Fibroblast of the conjunctiva (primary cell): ENCODE data around the gene GALE.
A peak's percentile ranks its signal among the peaks of the same experiment; 100 is the strongest.
"Not testable (repeated sequence)": the region's sequence is repeated elsewhere in the genome, so short reads cannot be mapped to it uniquely, and the experiment has no call there.

Experiments
- DNase-seq: peaks from one replicate; pipeline ENCODE4 v3.0.0-alpha.2; 2010; ENCODE audit warnings: low read depth

The GALE gene

DNA sequence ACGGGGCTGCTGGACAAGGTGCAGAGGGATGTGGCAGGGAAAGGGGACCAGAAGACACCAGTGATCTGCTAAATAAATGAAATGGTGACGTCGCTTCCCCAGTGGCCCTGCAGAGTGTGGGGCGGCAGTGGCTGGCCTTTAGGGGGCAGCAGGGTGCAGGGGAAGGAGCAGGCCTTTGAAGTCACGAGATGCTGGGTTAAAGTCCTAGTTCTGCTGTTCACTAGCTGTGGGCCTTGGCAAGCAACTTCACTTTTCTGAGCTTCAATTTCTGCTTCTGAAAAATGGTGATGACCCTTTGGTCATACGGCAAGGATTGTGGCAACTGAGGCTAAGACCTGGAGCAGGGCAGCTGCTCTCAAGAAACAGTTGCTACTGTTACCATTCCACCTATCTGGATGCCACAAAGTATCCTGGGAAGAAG lies 9.2 kb upstream of the GALE start:
- DNase-seq = peak; percentile 45

DNA sequence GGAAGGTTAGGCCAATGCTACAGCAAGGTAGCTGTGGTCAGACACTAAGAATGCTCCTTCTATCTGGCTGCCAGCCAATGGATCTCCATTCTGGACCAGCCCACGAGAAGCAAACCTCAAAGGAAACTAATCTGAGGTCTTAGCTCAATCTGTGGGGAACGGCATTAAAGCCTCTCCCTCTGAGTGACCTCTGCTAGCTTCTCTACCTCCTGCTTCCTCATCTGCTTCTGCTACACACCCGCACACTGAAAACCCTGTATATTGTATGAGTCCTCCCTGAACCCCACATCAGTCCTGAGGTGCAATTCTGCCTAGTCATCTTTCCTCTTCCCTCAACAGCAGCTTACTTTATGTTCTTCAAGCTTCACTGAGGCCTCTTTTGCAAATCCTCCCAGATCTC lies 6.9 kb upstream of the GALE start:
- DNase-seq = no peak

DNA sequence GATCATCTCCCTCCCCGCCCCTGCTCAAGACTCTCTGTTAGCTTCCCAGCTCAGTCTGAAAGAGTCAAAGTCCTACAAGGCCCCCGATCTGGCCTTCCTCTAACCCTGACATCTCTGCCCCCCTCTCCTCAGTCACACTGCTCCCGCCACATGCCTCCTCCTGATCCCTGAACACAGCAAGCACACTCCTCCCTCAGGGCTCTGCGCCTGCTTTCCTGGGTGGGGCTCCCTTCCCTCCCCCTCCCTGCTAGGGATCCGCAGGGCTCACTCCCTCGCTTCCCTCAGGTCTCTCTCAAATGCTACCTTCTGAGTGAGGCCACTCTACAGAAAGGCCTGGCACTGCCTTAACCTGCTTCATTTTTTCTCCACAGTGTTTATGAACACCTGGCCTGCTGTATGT lies 5.7 kb upstream of the GALE start:
- DNase-seq = no peak

DNA sequence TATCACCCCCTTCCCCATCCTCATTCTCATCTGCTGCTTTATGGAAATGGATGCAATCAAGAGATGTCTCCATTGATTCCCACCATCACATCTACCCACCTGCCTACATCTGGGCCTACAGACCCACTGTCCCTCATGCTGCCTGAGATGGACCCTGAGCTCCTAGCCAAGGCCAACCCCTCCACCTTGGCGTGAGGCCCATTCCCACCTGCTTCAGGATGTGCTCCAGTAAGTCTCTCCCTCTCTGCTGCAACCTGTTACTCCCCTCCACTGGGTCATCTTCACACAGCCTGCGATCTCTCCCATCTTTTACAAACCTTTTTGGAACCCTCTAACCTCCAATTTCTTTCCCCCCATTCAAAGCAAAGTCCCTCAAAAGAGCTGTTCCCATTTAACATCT lies 4.5 kb upstream of the GALE start:
- no peak for DNase-seq

DNA sequence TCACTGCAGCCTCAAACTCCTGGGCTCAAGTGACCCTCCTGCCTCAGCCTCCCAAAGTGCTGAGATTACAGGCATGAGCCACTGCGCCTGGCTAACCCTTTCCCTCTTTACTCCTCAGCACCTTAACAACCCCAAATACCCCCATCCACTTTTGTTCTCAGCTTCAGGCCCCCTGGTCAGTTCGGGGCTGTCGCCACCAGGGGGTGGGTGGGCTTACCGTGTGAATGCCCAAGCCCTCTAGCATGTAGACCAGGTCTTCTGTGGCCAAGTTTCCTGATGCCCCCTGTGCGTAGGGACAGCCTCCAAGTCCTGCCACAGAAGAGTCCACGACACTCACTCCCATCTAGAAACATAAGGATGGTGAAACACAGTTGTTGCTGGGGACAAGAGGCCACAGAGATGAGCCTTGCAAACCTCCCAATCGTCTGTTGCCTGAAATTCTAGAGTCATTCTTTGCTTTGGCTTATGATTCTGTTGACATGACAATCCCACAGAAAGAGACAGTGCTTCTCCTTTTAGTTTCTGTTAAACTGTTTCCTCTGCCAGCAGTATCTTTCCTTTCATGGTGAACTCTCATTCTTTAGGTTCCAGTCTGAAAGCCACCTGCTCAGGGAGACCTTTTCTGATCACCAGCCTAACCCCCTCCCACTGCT lies 3.8 kb upstream of the GALE start:
- DNase-seq = no peak

DNA sequence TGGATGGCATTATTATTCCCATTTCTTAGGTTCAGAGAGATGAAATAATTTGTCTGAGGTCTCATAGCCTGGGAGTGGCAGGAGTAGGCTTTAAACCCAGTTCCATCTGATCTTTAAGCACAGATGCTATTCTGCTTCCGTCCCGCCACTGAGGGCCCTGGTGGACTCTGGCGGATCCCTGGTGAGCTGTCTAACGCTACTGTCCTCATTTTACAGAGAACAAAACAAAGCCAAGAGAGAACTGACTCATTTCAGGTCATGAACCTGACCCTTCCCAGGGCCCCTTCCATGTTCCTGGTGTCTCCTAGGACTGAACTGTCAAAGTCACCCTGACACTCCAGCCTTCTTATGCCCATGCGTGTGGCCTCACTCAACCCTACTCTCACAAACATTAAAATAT lies 3.1 kb upstream of the GALE start:
- no peak for DNase-seq

DNA sequence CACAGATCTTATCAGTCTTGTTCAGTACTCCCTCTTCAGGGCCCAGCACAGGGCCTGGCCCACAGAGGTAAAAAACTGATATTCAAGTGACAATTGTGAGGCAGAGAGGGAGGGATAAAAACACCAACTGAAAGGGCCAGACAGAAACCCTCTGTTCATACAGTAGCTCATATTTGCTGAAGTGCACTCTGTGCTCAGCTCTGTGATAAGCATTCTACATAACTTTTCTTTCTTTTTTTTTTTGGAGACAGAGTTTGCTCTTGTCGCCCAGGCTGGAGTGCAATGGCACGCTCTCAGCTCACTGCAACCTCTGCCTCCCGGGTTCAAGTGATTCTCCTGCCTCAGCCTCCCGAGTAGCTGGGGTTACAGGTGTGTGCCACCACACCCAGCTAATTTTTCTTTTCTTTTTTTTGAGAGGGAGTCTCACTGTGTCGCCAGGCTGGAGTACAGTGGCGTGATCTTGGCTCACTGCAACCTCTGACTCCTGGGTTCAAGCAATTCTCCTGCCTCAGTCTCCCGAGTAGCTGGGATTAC lies 2.3 kb upstream of the GALE start:
- DNase-seq = not testable (repeated sequence)

DNA sequence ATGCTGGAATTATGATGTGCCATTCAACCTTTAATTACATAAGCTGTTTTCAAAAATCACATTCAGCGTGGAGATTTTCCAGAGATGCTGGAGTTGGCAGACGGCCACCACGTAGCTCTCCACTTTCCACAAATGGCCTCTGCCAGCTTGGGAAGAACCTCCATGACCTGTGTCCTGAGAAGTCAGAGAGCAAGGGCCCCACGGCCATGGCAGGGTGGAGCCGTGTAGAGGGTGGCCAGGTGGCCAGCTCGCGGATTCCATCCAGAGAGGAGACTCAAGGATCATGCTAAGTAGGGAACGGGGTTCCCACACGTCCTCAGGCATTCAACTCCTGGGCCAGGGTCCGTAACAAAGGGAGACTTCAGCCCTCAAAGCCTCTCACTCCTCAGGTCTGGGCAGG lies 1.3 kb upstream of the GALE start:
- DNase-seq = no peak

DNA sequence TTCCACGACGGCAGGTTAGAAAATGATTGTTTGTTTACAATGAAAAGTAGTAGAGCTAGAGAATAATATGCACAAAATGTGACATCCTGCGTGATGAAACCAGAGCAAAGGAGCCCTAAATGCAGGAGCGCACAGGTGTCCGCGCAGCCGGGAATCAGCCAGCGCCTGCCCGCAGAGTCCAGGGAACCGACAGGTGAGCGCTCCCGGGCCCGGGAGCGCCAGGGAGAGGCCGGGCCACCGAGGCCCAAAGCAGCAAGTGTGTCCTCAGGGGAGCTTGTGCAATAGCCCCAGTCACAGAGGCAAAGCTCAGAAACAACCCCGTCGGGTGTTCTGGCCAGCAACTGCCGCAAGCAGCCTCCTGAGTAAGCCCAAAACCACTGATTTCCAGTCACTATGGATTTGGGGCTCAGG lies 789 bp upstream of the GALE start:
- DNase-seq = no peak

DNA sequence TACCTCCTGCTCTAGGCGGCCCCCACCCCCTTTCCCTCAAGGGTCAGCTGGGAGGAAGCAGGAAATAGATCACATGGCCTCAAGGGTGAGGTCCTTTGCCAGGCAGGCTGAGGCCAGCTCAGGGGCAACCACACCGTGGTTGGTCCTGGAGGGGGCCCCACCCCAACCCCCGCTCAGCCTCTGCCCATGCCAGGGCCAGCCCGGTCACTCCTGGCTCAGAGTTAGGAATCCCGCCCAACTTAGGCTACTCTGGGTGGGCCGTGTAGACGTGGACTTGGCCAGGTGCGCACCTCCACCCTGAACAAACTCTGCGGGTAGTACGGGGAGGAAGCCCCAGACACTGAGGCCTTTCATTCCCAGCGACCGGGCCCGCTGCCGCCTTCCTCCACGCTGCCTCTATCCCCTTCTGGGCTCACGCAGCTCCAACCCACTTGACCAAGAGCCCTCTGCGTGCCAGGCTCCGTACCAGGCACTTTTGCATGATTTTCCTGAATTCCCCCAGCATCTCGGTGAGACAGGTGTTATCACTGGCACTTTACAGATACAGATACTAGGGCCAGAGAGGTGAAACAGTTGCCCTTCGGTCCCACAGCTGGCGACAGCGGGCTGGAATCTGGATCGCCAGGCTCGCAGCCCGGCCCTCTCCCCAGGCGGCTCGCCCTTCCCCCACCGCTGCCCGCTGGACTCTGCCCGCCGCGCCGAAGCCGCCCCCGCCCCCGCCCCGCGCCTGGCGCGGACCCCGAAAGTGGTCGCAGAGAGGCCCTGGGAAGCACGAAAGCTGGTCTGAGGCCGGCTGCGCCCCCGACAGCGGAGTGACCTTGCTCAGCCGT lies 769 bp downstream of the GALE start:
- no peak for DNase-seq

DNA sequence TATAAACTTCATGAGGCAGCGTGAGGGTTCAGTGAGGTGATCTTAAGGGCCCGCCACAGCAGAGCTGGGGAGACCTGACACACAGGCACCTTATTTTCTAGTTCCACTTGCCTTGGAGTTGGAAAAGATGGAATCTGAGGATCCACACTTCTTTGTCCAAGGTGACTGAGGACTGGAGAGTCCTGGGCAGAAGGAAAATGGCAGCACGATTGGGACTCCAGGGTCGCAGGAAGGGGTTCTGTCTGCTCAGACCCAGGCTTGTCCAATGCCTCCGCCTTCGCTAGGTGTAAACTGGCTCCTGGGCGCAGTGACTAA lies 1.3 kb downstream of the GALE start:
- no peak for DNase-seq

DNA sequence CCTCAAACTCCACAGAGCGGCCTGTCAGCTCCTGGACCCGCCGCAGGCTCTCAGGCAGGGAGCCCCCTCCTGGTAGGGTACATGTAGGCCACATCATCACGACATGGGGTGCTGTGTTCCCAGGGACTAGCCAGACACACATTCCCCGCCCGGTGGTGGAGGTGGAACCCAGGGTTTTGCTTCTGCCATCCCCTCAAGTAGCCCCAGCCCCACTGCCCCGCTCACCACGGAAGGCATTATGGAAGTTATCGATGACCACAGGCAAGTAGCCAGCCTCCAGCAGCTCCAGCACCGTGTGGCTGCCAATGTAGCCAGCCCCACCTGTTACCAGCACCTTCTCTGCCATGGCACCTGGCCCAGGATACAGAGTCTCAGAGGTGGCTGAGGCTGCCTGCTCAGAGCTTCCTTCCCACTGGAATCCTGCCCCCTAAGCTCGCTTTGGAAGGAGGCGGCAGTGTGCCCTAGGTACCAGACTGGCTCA lies 1.9 kb downstream of the GALE start:
- DNase-seq = no peak

DNA sequence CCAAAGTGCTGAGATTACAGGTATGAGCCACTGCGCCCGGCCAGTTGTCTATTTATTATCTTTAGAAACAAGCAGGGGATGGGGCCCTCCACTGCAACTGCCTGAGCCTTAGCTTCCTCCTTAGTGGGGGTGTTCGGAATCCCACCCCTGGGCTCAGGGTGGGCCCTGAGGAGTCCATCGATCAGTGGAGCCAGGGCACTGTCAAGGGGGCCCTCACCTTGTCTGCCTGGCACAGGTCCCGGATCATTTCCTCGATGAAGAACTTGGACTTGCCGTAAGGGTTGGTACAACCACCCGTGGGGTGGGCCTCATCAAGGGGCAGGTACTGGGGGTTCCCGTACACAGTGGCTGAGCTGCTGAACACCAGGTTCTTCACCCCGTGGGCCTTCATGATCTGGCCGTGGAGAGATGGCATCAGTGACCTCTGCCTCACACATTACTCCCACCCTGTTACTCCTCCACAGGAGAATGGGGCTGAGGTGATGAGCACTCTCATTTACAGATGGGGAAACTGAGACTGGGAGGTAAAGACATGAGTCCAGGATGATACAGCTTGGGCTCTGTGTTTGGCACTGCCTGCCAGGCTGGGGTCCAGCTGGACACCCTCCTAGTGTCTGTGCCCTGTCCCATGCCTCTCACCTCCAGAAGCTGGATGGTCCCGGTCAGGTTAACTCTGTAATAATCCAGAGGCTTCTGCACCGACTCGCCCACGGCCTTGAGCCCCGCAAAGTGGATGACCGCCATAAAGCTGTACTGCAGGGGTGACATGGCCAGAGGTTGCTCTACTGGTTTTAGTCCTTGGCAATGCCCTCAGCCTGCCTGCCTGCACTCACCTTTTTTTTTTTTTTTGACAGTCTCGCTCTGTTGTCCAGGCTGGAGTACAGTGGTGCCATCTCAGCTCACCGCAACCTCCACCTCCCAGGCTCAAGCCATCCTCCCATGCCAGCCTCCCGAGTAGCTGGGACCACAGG lies 2.8 kb downstream of the GALE start:
- no peak for DNase-seq

DNA sequence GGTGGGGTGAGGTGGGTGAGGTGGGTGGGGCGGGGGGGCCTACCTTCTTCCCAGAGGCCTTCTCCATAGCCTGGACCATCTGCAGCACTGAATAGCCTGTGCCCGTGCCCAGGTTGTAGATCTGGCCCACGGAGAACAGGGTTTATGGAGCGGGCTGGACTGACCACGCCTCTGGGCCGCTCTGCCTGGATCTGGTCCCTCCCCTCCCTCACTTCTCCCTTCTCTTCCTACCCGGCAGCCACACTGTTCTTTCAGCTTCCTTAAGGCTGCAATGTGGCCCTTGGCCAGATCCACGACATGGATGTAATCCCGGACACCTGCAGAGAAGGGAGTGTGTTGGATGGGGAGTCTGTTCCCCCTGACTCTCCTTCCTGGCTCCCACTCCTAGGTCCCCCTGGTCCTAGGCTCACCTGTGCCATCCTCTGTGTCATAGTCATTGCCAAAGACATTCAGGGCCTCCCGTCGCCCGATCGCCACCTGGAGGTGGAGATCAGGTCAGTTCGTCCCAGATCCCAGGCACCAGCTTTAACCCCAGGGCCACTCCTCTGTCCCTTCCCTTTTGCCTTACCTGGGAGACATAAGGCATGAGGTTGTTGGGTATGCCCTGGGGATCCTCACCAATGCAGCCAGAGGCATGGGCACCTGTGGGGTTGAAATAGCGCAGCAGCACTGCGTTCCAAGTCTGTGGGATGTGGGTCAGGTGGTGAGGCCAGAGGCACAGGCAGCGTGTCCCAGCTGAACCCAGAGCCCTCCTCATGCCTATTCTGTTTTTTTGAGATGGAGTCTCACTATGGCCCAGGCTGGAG lies 3.9 kb downstream of the GALE start:
- DNase-seq = no peak

DNA sequence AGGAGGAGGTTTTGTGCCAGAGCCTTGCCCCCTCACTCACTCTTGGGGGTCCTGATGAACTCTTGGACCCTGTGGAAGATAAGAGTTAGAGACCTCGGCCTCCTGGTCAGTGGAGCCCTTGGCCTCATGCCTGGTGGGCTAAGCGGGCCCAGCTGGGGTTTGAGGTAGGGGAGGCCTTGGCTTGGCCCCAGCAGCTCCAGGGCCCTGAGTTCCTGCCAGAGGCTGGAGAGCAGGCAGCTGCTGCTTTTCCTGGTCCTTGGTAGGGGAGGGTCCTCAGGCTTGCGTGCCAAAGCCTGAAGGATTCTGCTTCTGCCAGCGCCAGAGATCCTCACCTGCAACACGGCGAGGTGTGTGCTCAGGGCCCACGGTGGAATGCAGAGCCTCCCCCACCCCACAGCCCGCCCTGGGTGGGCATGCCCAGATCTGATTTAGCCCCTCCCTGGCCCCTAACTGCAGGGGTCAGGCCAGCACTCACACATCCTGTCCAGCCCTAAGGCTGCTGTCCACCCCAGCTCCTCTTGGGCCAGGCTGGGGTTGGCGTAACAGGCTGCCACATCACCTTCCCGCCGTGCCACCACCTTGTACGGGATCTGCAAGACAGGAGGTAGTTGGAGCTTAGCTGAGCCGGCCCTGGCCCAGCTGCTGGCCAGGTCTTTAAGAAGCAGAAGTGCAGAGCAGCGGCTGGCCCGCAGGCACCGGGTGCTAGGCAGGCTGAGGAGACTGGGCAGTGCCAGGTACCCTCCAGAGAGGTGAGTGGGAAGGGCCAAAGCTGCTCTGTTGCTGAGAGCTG lies 4.7 kb downstream of the GALE start:
- DNase-seq = no peak

DNA sequence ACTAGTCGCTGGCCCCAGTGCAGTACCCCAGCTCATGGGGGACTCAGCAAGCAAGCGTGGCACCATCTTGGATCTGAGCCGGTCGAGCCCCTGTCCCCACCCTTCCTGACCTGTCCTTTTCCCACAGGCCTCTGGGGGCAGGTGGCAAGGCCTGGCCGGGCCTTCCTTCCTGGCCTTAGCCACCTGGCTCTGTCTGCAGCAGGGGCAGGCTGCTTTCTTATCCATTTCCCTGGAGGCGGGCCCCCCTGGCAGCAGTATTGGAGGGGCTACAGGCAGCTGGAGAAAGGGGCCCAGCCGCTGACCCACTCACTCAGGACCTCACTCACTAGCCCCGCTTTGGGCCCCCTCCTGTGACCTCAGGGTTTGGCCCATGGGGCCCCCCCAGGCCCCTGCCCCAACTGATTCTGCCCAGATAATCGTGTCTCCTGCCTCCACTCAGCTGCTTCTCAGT lies 5.8 kb downstream of the GALE start:
- DNase-seq = not testable (repeated sequence)

DNA sequence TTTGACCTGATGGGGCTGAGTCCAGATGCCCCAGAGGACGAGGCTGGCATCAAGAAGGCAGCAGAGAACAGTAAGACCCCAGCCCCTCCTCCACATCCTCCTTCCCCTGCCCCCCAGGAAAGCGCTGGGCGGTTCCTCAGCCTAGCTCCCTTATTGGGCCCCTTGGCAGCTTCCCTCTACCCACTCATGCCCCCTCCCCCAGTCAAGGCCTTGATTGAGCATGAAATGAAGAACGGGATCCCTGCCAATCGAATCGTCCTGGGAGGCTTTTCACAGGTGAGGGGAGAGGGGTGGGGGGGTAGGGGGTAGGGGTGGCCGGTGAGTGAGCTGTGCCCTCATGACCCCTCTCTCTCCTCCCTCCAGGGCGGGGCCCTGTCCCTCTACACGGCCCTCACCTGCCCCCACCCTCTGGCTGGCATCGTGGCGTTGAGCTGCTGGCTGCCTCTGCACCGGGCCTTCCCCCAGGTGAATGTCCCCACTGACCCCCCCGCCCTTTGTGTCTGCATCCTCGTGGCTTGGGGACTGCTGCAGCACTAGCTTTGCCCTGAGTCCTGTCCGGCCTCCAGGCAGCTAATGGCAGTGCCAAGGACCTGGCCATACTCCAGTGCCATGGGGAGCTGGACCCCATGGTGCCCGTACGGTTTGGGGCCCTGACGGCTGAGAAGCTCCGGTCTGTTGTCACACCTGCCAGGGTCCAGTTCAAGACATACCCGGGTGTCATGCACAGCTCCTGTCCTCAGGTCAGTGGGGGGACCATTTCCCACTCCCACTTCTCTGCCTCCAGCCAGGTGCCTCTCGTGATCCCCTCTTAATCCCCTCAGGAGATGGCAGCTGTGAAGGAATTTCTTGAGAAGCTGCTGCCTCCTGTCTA lies 6.5 kb downstream of the GALE start:
- DNase-seq = no peak

DNA sequence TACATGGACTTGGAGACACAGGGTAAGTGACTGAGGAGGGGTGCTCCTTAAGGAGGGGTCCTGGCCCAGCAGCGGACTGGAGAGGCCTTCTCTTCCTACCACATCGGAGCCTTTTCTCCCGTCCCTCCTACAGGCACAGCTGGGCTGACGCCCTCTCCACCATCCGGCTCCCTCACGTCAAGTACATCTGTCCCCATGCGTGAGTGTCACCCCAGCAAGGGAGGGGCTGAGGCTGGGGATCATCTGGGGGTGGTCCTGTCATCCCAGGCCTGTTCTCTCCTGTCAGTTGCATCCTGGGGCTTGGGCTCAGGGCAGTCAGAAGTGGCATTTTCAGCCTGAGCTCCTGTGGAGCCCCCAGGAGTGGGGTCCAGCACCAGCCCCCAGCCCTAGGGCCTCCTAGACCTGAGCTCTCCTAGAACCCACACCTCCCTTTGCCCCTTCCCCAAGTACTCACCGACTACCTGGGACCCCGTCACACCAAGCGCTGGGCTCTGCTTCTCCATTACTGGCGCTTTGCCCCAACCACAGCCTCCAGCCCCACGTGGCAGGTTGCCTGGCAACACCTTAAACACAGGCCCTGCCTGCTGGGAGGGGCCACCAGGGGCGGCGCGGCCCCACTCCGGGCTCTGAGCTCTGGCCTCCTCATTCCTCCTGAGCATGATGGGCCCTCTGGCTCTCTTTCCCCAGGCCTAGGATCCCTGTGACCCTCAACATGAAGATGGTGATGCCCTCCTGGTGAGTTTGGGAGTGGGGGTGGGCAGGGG lies 7.4 kb downstream of the GALE start:
- no peak for DNase-seq
